SJCRH30 (cell line): Measurements from ENCODE around the gene GAGE13. TPM values are rescaled to one million over a fixed set of nuclear protein-coding genes. Genes with fewer than 3 reads are reported as not detected.
"Not testable (repeated sequence)": the region's sequence is repeated elsewhere in the genome, so short reads cannot be mapped to it uniquely, and the experiment has no call there.

ENCODE experiments used
- DNase-seq, 2 experiments: peaks; one replicate each; pipeline ENCODE4 v3.0.0-alpha.2; 2015 to 2020
- H3K27ac ChIP-seq: fragments of 250-450 bp; sonication (Bioruptor Pico); 2 replicates; pipeline ENCODE4 v1.5.1; 2020; ENCODE audit warnings: mild to moderate bottlenecking, moderate library complexity
- H3K27me3 ChIP-seq: fragments of 250-450 bp; sonication (Bioruptor Pico); 2 replicates; pipeline ENCODE4 v1.5.1; 2020; ENCODE audit warnings: mild to moderate bottlenecking, moderate library complexity
- H3K36me3 ChIP-seq: fragments of 250-450 bp; sonication (Bioruptor Pico); 2 replicates; pipeline ENCODE4 v1.5.1; 2020; ENCODE audit warnings: mild to moderate bottlenecking, moderate library complexity
- H3K4me1 ChIP-seq: fragments of 250-450 bp; sonication (Bioruptor Pico); 2 replicates; pipeline ENCODE4 v1.5.1; 2020; ENCODE audit warnings: mild to moderate bottlenecking, moderate library complexity
- H3K4me3 ChIP-seq: fragments of 250-450 bp; sonication (Bioruptor Pico); 2 replicates; pipeline ENCODE4 v1.5.1; 2020; ENCODE audit warnings: mild to moderate bottlenecking, moderate library complexity
- H3K9me3 ChIP-seq: fragments of 250-450 bp; sonication (Bioruptor Pico); replicated peaks from 2 replicates; pipeline ENCODE4 v1.5.1; 2020; ENCODE audit warnings: mild to moderate bottlenecking, moderate library complexity
- total RNA-seq: library from RNA; depleted of rRNA; stranded (reverse); fragments of >200 nt; shearing (Covaris generic); gene quantifications from 2 replicates; pipeline ENCODE4 v1.2.3, GENCODE V29; 2014; rRNA removed

Gene GAGE13, protein sequence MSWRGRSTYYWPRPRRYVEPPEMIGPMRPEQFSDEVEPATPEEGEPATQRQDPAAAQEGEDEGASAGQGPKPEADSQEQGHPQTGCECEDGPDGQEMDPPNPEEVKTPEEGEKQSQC
- not detected in 2 replicates for total RNA-seq

DNA sequence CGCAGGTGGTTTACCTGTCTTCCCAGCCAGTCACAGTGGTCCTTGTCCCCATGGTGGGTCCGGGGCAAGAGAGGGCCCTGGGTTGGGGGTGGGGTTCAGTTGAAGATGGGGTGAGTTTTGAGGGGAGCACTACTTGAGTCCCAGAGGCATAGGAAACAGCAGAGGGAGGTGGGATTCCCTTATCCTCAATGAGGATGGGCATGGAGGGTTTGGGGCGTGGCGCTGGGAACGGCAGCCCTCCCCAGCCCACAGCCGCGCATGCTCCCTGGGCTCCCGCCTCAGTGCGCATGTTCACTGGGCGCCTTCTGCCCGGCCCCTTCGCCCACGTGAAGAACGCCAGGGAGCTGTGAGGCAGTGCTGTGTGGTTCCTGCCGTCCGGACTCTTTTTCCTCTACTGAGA is at the start of gene GAGE13:
Gene GAGE13 (plus strand): TSS at position 301 of the 400 bp plus-strand sequence. CDS start 1,156 bp downstream, outside the sequence.
- H3K4me1 ChIP-seq, DNase-seq, H3K27ac ChIP-seq, H3K27me3 ChIP-seq, H3K36me3 ChIP-seq, H3K4me3 ChIP-seq, H3K9me3 ChIP-seq: not testable (repeated sequence)

DNA sequence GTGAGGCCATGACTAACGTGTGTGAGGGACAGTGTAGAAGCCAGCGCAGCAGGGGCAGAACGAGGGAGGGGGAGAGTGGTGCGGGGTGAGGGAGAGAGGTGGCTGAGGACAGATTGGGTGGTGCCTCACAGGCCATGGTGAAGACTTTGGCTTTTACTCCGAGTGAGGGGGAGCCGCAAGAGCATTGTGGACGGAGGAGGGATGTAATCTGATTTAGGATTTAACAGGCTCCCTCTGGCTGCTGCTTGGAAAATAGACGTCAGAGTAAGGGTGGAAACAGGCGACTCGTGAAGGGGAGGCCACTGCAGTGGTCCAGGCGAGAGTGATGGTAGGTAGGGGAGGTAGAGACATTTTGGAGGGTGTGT is 48.8 kb upstream of the GAGE13 start:
- Histone ChIP-seq H3K9me3 (no peaks in the 10 kb centered on the region), H3K4me3 (no peak overlapping the region), H3K36me3 (no peaks in the 10 kb centered on the region), H3K4me1 (no peaks in the 10 kb centered on the region), H3K27me3 (no peaks in the 10 kb centered on the region), H3K27ac (no peak overlapping the region)
- DNase-seq: no peak

DNA sequence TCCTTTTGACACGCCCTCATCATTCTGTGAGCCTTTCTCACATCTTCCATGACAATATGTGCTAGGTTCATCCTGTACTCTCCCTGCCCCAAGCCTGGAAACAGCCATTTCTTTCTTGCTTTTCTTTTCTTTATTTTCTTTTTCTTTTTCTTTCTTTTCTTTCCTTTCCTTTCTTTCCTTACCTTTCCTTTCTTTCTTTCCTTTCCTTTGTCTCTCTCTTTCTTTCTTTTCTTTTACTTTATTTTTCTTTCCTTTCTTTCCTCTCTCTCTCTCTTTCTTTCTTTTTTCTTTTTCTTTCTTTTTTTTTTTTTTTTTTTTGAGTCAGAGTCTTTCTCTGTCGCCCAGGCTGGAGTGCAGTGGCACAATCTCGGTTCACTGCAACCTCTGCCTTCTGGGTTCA is 47.2 kb upstream of the GAGE13 start:
- Histone ChIP-seq H3K4me3 (no peak overlapping the region), H3K36me3 (no peaks in the 10 kb centered on the region), H3K27me3 (no peaks in the 10 kb centered on the region), H3K9me3 (no peaks in the 10 kb centered on the region), H3K27ac (no peak overlapping the region), H3K4me1 (no peaks in the 10 kb centered on the region)
- DNase-seq: no peak

DNA sequence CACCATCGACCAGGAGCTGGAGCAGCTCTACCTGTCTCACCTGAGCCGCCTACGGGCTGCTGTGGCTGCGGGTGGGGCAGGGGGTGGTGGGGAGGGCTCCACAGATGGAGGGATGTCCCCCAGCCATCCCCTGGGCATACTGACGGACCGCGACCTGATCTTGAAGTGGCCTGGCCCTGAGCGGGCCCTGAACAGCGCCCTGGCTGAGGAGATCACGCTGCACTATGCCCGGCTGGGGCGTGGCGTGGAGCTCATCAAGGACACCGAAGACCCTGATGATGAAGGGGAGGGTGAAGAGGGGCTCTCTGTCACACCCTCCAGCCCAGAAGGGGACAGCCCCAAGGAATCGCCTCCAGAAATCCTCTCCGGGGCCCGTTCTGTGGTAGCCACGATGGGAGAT is 45.2 kb upstream of the GAGE13 start:
- no peak for DNase-seq
- Histone ChIP-seq H3K4me3 (no peak overlapping the region), H3K4me1 (no peaks in the 10 kb centered on the region), H3K27me3 (no peaks in the 10 kb centered on the region), H3K9me3 (no peaks in the 10 kb centered on the region), H3K27ac (no peak overlapping the region), H3K36me3 (no peaks in the 10 kb centered on the region)

GRCh38 chrX:49286581-49286980 is 44.8 kb upstream of the GAGE13 start:
- H3K36me3 ChIP-seq: no peaks in the 10 kb centered on the region
- no peaks in the 10 kb centered on the region for H3K9me3 ChIP-seq
- H3K4me3 ChIP-seq: no peak overlapping the region
- no peaks in the 10 kb centered on the region for H3K27me3 ChIP-seq
- no peaks in the 10 kb centered on the region for H3K4me1 ChIP-seq
- no peak for DNase-seq
- H3K27ac ChIP-seq: no peak overlapping the region

DNA sequence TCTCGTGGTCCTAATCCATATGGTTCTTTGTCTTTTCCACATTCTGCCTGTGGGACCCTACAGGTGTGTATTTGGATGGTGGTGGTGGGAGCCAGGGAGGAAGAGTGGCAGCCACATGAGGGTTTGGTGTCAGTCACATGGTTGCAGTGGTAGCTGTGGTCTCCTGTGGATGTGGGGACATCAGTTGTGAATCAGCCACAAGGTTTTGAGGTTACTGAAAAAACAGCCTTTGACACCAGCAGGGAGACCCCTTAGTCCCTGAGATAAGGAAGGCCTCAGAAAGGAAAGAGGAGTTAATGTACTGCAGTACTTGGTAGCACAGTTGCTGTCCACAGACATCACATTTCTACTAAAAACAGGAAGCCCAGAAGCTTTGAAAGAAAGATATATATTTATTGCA is 43.7 kb upstream of the GAGE13 start:
- DNase-seq: no peak
- H3K9me3 ChIP-seq: no peaks in the 10 kb centered on the region
- no peaks in the 10 kb centered on the region for H3K4me1 ChIP-seq
- H3K36me3 ChIP-seq: no peaks in the 10 kb centered on the region
- no peak overlapping the region for H3K27ac ChIP-seq
- no peak overlapping the region for H3K4me3 ChIP-seq
- H3K27me3 ChIP-seq: no peaks in the 10 kb centered on the region

GRCh38 chrX:49290215-49290614 is 41.2 kb upstream of the GAGE13 start:
- Histone ChIP-seq H3K36me3 (no peaks in the 10 kb centered on the region), H3K4me3 (no peak overlapping the region), H3K9me3 (no peaks in the 10 kb centered on the region), H3K27me3 (no peaks in the 10 kb centered on the region), H3K27ac (no peak overlapping the region), H3K4me1 (no peaks in the 10 kb centered on the region)
- no peak for DNase-seq

DNA sequence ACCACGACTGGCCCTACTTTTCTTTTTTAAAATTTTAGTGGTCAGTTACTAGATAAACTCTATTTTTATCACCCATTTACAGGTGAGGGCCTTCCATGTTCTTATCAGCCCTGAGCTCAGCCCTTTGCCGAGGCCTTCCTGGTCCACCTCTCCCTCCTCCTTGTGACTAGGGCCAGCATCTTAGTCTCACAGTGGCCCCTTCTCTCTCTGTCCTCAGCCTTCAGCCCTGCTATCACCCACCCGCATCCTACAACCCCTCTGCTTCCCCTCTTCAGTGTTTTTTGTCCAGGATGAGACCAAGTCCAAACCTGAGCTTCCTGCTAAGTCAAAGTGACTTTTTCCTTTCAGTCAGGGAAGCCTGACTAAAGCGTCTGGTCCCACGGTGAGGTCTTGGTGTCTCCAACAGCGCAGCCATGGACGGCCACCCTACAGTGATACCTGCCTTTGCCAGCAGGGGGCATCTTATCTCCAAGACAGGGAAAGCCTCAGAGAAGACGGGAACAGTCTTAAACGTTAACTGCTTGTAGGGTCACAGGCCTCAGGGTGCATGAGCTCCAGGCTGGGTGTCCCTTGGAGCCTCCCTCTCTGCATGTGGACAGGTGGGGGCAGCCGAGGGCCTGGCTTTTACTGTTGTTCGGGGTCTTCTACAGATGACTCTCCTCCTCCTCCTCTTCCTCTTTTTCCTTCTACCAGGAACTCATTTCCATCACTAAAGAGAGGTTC is 39.6 kb upstream of the GAGE13 start:
- H3K36me3 ChIP-seq: no peaks in the 10 kb centered on the region
- no peaks in the 10 kb centered on the region for H3K4me1 ChIP-seq
- no peak overlapping the region for H3K4me3 ChIP-seq
- no peaks in the 10 kb centered on the region for H3K27me3 ChIP-seq
- no peaks in the 10 kb centered on the region for H3K9me3 ChIP-seq
- H3K27ac ChIP-seq: no peak overlapping the region
- peak; percentile 42 to 60 for DNase-seq

DNA sequence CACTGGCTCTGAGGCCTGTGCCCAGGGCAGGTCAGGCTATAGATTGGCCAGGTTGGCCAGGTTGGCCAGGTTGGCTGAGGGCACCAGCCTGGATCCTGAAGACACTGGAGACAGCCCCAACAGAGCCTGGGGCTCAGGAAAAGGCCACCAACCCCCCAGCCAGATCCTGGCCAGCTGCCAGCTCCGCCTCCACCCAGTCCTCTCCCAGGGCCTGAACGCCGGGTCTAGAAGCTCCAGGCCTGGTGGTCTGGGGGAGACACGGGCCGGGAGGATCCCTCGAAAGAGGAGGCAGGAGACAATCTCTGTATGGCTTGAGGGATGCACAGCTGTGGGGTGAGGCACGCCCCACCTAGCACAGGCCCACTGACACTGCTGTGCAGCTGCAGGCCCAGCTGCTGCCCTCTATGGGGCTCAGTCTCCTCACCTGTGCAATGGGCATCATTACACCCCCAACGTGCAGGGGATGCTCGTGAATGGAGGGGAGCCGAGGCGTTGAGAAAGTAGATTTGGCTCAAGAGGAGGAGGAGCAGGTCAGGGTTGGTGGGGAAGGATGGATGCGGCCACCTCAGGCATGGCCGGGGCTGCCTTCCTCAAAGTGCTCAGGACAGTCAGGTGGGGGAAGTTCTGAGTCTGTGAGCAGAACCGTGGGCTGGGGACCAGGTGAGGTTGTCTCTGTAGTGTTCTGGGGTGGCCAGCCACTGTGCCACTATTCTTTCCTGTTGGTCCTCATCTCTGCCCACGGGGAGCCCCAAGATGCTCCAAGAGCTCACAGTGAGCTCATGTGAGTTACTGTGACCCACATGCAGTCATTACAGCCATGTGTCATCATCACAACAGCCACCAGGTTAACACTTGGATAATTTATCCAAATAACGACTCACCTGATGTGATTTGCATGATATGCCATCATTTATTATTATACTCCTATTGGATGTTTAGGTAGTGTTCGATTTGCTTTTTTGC is 38.7 kb upstream of the GAGE13 start:
- no peak for DNase-seq
- H3K27me3 ChIP-seq: no peaks in the 10 kb centered on the region
- no peaks in the 10 kb centered on the region for H3K4me1 ChIP-seq
- no peak overlapping the region for H3K27ac ChIP-seq
- no peak overlapping the region for H3K4me3 ChIP-seq
- H3K36me3 ChIP-seq: no peaks in the 10 kb centered on the region
- H3K9me3 ChIP-seq: no peaks in the 10 kb centered on the region

DNA sequence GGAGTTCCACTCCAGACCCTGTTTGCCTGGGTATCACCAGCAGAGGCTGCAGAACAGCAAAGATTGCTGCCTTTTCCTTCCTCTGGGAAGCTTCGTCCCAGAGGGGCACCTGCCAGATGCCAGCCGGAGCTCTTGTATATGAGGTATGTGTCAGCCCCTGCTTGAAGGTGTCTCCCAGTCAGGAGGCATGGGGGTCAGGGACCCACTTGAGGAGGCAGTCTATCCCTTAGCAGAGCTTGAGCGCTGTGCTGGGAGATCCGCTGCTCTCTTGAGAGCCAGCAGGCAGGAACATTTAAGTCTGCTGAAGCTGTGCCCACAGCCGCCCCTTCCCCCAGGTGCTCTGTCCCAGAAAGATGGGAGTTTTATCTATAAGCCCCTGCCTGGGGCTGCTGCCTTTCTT is 32.1 kb upstream of the GAGE13 start:
- not testable (repeated sequence) for H3K36me3 ChIP-seq, H3K9me3 ChIP-seq, H3K27me3 ChIP-seq, DNase-seq, H3K27ac ChIP-seq, H3K4me3 ChIP-seq, H3K4me1 ChIP-seq

GRCh38 chrX:49300703-49301102 is 30.7 kb upstream of the GAGE13 start:
- H3K9me3 ChIP-seq: no peaks in the 10 kb centered on the region
- H3K27me3 ChIP-seq: no peaks in the 10 kb centered on the region
- no peak for DNase-seq
- no peak overlapping the region for H3K4me3 ChIP-seq
- no peak overlapping the region for H3K27ac ChIP-seq
- H3K4me1 ChIP-seq: no peaks in the 10 kb centered on the region
- no peaks in the 10 kb centered on the region for H3K36me3 ChIP-seq

DNA sequence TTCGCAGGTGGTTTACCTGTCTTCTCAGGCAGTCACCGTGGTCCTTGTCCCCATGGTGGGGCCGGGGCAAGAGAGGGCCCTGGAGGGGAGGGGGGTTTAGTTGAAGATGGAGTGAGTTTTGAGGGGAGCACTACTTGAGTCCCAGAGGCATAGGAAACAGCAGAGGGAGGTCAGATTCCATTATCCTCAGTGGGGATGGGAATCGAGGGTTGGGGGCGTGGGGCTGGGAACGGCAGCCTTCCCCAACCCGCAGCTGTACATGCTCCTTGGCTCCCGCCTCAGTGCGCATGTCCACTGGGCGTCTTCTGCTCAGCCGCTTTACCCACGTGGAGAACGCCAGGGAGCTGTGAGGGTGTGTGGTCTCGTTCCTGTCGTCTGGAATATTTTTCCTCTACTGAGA is 28.0 kb upstream of the GAGE13 start, which contains the start of gene GAGE10:
Gene GAGE10 (plus strand): TSS at position 301 of the 400 bp plus-strand sequence. CDS start 1,214 bp downstream, outside the sequence.
- H3K36me3 ChIP-seq: no peaks in the 10 kb centered on the region
- H3K27ac ChIP-seq: no peak within 1 kb of the TSS
- H3K4me1 ChIP-seq: no peaks in the 10 kb centered on the region
- no peak for DNase-seq
- H3K27me3 ChIP-seq: no peaks in the 10 kb centered on the region
- H3K4me3 ChIP-seq: no peak within 1 kb of the TSS
- no peaks in the 10 kb centered on the region for H3K9me3 ChIP-seq

- H3K4me1 ChIP-seq, H3K36me3 ChIP-seq, H3K27ac ChIP-seq, H3K27me3 ChIP-seq, H3K9me3 ChIP-seq, H3K4me3 ChIP-seq, DNase-seq: not testable (repeated sequence)
These were observed 23.6 kb upstream of the GAGE13 start for GRCh38 chrX:49307775-49308174.

GRCh38 chrX:49308604-49309269 is 22.6 kb upstream of the GAGE13 start:
- Histone ChIP-seq H3K27me3 (no peaks in the 10 kb centered on the region), H3K4me3 (no peak overlapping the region), H3K9me3 (no peaks in the 10 kb centered on the region), H3K4me1 (no peaks in the 10 kb centered on the region), H3K36me3 (no peaks in the 10 kb centered on the region), H3K27ac (no peak overlapping the region)
- no peak for DNase-seq
